ENCODE measurements around the gene NOL11.

GRCh38 chr17:67779098-67779672 lies 61.4 kb downstream of the NOL11 start:
- TF ChIP-seq EZH2phosphoT487 (IDR thresholded peaks at IDR 0.05; ENCODE audit: insufficient read depth, low read depth) (no peak), EZH2 (IDR thresholded peaks at IDR 0.05; ENCODE audit: insufficient read depth, poor library complexity, severe bottlenecking) (no peak)
